K562 (cell line): ENCODE results near the gene MAPK8IP2. TPM values are rescaled to one million over a fixed set of nuclear protein-coding genes. Genes with fewer than 3 reads are reported as not detected.

Experiments used
- GATAD2A ChIP-seq: fragments of 450-650 bp; IDR thresholded peaks from 2 replicates; pipeline ENCODE4 v1.6.1; 2017
- MCM2 ChIP-seq: fragments of 450-650 bp; IDR thresholded peaks from 2 replicates; pipeline ENCODE4 v1.6.1; 2017; ENCODE audit warnings: low read depth, mild to moderate bottlenecking
- MYNN ChIP-seq, 2 experiments: sonication (generic); formaldehyde crosslinking in 1 of 2; IDR thresholded peaks; 2 replicates each; pipeline versions ENCODE4 v1.5.0 to v1.6.1; 2016 to 2020; ENCODE audit warnings: antibody characterized with exemption in 1 of 2, missing genetic modification reagents in 1 of 2
- NELFE ChIP-seq: IDR thresholded peaks from 2 replicates; pipeline ENCODE4 v1.6.1; 2011; ENCODE audit warnings: mild to moderate bottlenecking; ENCODE audit not compliant: insufficient read depth, insufficient read length
- RBM34 ChIP-seq: fragments of 200-400 bp; formaldehyde crosslinking; IDR thresholded peaks from 2 replicates; pipeline ENCODE4 v1.6.1; 2018; ENCODE audit warnings: low read length, borderline replicate concordance; ENCODE audit not compliant: insufficient read depth
- SMAD3 ChIP-seq: fragments of 450-650 bp; formaldehyde crosslinking; conservative IDR thresholded peaks from 2 replicates; pipeline ENCODE4 v1.4.0; 2020; ENCODE audit warnings: mild to moderate bottlenecking
- TRIM28 ChIP-seq: fragments of 450-650 bp; IDR thresholded peaks from 2 replicates; pipeline ENCODE4 v1.6.1; 2017
- VEZF1 ChIP-seq: fragments of 200-800 bp; sonication (Bioruptor generic); IDR thresholded peaks from 2 replicates; pipeline ENCODE4 v1.6.1; 2017; ENCODE audit warnings: missing genetic modification characterization, missing compliant biosample characterization
- ZKSCAN1 ChIP-seq: fragments of 150-350 bp; IDR thresholded peaks from 2 replicates; pipeline ENCODE4 v1.6.1; 2016; ENCODE audit warnings: low read depth, low read length
- ZNF121 ChIP-seq: sonication (generic); formaldehyde crosslinking; conservative IDR thresholded peaks from 2 replicates; pipeline ENCODE4 v1.8.0; 2022; ENCODE audit warnings: missing genetic modification reagents
- ZNF707 ChIP-seq: fragments of 250-450 bp; sonication (Bioruptor Pico); conservative IDR thresholded peaks from 2 replicates; pipeline ENCODE4 v1.8.0; 2022; ENCODE audit warnings: inconsistent platforms, mild to moderate bottlenecking, moderate library complexity
- polyA plus RNA-seq, 8 experiments: library from polyadenylated mRNA; depleted of rRNA in 4 of 8; stranded (reverse) in 5 of 8; unstranded in 3 of 8; fragments of >200 nt; fragmentation: Nextera tagmentation in 2 of 8; fragmentation: Illumina TruSeq in 1 of 8; extraction: Ambion mirVana in 2 of 8; extraction: Trizol in 1 of 8; gene quantifications; 2 replicates each; pipeline versions ENCODE4 v1.2.1 to v1.2.3, GENCODE V29; 2011 to 2014; ENCODE audit warnings: inconsistent platforms in 1 of 8, missing spikeins in 1 of 8
- total RNA-seq, 7 experiments: library from RNA; depleted of rRNA in 6 of 7; stranded (reverse); fragments of >200 nt in 6 of 7; fragmentation: Illumina TruSeq in 2 of 7; extraction: Trizol in 2 of 7; gene quantifications; 2 replicates each; pipeline versions ENCODE4 v1.2.1 to v1.2.3, GENCODE V29; 2011 to 2021; ENCODE audit warnings: low replicate concordance in 1 of 7

The MAPK8IP2 gene
- total and polyA plus RNA-seq, 9 of the 15 experiments (the other 6 are each of a cell fraction or from before 2014, with no cell fraction given): 0.01 to 0.47 (median 0.07) TPM; not detected in 2

- TF ChIP-seq VEZF1 (CRISPR knock-in tag) (peak; percentile 82), ZNF707 (no peak), NELFE (no peak), GATAD2A (no peak), ZKSCAN1 (no peak), MCM2 (no peak), MYNN (IDR thresholded peaks at IDR 0.05) (no peak), MYNN (CRISPR knock-in tag; IDR thresholded peaks at IDR 0.05) (no peak), SMAD3 (CRISPR knock-in tag) (no peak), ZNF121 (peak; percentile 79), TRIM28 (no peak), RBM34 (no peak)
- TF ChIP-seq, all 486 proteins: peak for 5
Measured at GRCh38 chr22:50581950-50582492, 18.6 kb upstream of the MAPK8IP2 start (continued).
